ENCODE measurements around the gene ESYT3. TPM values are rescaled to one million over a fixed set of nuclear protein-coding genes. Genes with fewer than 3 reads are reported as not detected.
A peak's percentile ranks its signal among the peaks of the same experiment; 100 is the strongest.

ESYT3 gene
- total RNA-seq, result 12.6 TPM

- ATAC-seq (peak; percentile 95), DNase-seq (ENCODE audit: low spot score) (peak; percentile 81)
- intact Hi-C loops (cut with DNase I), result no loop called here
These were observed at the start of gene ESYT3 for GRCh38 chr3:138434276-138434874. ESYT3 (plus strand) TSS chr3:138434616; CDS start chr3:138434799, 183 bp downstream.

GRCh38 chr3:138384976-138385375 lies 49.4 kb upstream of the ESYT3 start:
- DNase-seq (ENCODE audit: low spot score), result no peak
- no peak for ATAC-seq
- intact Hi-C loops (cut with DNase I), result no loop called here

- intact Hi-C loops (cut with DNase I), result no loop called here
- DNase-seq (ENCODE audit: low spot score), result no peak
- peak; percentile 58 for ATAC-seq
These were observed 45.2 kb upstream of the ESYT3 start for GRCh38 chr3:138389144-138389601.

GRCh38 chr3:138389841-138390581 lies 44.4 kb upstream of the ESYT3 start:
- DNase-seq (ENCODE audit: low spot score) (no peak), ATAC-seq (peak; percentile 73)
- intact Hi-C loops (cut with DNase I), result loop anchor here (10.0 kb wide), 1 partner anchor 45 kb away; the partner anchor contains the start of gene MRAS

- ATAC-seq, result no peak
- intact Hi-C loops (cut with DNase I), result loop anchor here (10.0 kb wide), 1 partner anchor 46 kb away; the partner anchor contains the start of gene MRAS
- DNase-seq (ENCODE audit: low spot score), result no peak
These were observed 43.9 kb upstream of the ESYT3 start for GRCh38 chr3:138390582-138390932.

- DNase-seq (ENCODE audit: low spot score), result no peak
- no peak for ATAC-seq
- intact Hi-C loops (cut with DNase I), result loop anchor here (10.0 kb wide), 1 partner anchor 49 kb away; the partner anchor contains the start of gene MRAS
These were observed 40.3 kb upstream of the ESYT3 start for GRCh38 chr3:138394156-138394555.

GRCh38 chr3:138394686-138395085 lies 39.7 kb upstream of the ESYT3 start:
- ATAC-seq (no peak), DNase-seq (ENCODE audit: low spot score) (no peak)
- intact Hi-C loops (cut with DNase I), result loop anchor here (10.0 kb wide), 1 partner anchor 50 kb away; the partner anchor contains the start of gene MRAS

- intact Hi-C loops (cut with DNase I), result loop anchor here (10.0 kb wide), 1 partner anchor 51 kb away; the partner anchor contains the start of gene MRAS
- ATAC-seq (no peak), DNase-seq (ENCODE audit: low spot score) (no peak)
These were observed 38.3 kb upstream of the ESYT3 start for GRCh38 chr3:138395865-138396751.

GRCh38 chr3:138396752-138397410 lies 37.5 kb upstream of the ESYT3 start:
- DNase-seq (ENCODE audit: low spot score), result no peak
- ATAC-seq, result no peak
- intact Hi-C loops (cut with DNase I), result loop anchor here (10.0 kb wide), 1 partner anchor 52 kb away; the partner anchor contains the start of gene MRAS

GRCh38 chr3:138397983-138398382 lies 36.4 kb upstream of the ESYT3 start:
- intact Hi-C loops (cut with DNase I), result loop anchor here (10.0 kb wide), 1 partner anchor 53 kb away; the partner anchor contains the start of gene MRAS
- DNase-seq (ENCODE audit: low spot score) (no peak), ATAC-seq (no peak)

GRCh38 chr3:138398791-138399575 lies 35.4 kb upstream of the ESYT3 start:
- DNase-seq (ENCODE audit: low spot score) (no peak), ATAC-seq (peak; percentile 38)
- intact Hi-C loops (cut with DNase I), result loop anchor here (10.0 kb wide), 1 partner anchor 54 kb away; the partner anchor contains the start of gene MRAS

- ATAC-seq (no peak), DNase-seq (ENCODE audit: low spot score) (no peak)
- intact Hi-C loops (cut with DNase I), result loop anchor here (10.0 kb wide), 1 partner anchor 55 kb away; the partner anchor contains the start of gene MRAS
These were observed 34.6 kb upstream of the ESYT3 start for GRCh38 chr3:138399766-138400165.

- DNase-seq (ENCODE audit: low spot score) (no peak), ATAC-seq (no peak)
- intact Hi-C loops (cut with DNase I), result no loop called here
These were observed 33.8 kb upstream of the ESYT3 start for GRCh38 chr3:138400651-138401070.

GRCh38 chr3:138401834-138402233 lies 32.6 kb upstream of the ESYT3 start:
- intact Hi-C loops (cut with DNase I), result no loop called here
- DNase-seq (ENCODE audit: low spot score) (no peak), ATAC-seq (no peak)

GRCh38 chr3:138404121-138404520 lies 30.3 kb upstream of the ESYT3 start:
- ATAC-seq (no peak), DNase-seq (ENCODE audit: low spot score) (no peak)
- intact Hi-C loops (cut with DNase I), result no loop called here

- intact Hi-C loops (cut with DNase I), result no loop called here
- ATAC-seq (no peak), DNase-seq (ENCODE audit: low spot score) (no peak)
These were observed 29.4 kb upstream of the ESYT3 start for GRCh38 chr3:138405001-138405400.

- ATAC-seq (peak; percentile 34), DNase-seq (ENCODE audit: low spot score) (no peak)
- intact Hi-C loops (cut with DNase I), result no loop called here
These were observed 28.9 kb upstream of the ESYT3 start for GRCh38 chr3:138405486-138405885.

- intact Hi-C loops (cut with DNase I), result no loop called here
- no peak for ATAC-seq
These were observed 27.8 kb upstream of the ESYT3 start for GRCh38 chr3:138406606-138407005.

More at GRCh38 chr3:138406606-138407005, 27.8 kb upstream of the ESYT3 start:
- DNase-seq (ENCODE audit: low spot score), result no peak
